Measurements from ENCODE around the gene ZFTA.
"Not testable (repeated sequence)": the region's sequence is repeated elsewhere in the genome, so short reads cannot be mapped to it uniquely, and the experiment has no call there.

Gene ZFTA

GRCh38 chr11:63768237-63769041 is at the start of gene ZFTA:
TSS of gene ZFTA (minus strand) at chr11:63768775. CDS start at chr11:63768622, 153 bp downstream.
- DNase-seq, result peak; percentile 42

GRCh38 chr11:63817758-63818498 is 49.4 kb upstream of the ZFTA start:
- DNase-seq, result no peak

- no peak for DNase-seq
Measured at GRCh38 chr11:63816732-63817131, 48.2 kb upstream of the ZFTA start.

- DNase-seq, result no peak
Measured at GRCh38 chr11:63816166-63816565, 47.6 kb upstream of the ZFTA start.

- DNase-seq, result no peak
Measured at GRCh38 chr11:63814383-63814736, 45.8 kb upstream of the ZFTA start.

GRCh38 chr11:63813563-63814382 is 45.2 kb upstream of the ZFTA start:
- DNase-seq, result peak; percentile 46

- peak; percentile 62 for DNase-seq
Measured at GRCh38 chr11:63813035-63813562, 44.5 kb upstream of the ZFTA start, which contains the start of gene SPINDOC. TSS of gene SPINDOC (plus strand) at chr11:63813456. CDS start at chr11:63813687, 231 bp downstream.

- no peak for DNase-seq
Measured at GRCh38 chr11:63811522-63811921, 42.9 kb upstream of the ZFTA start.

- not testable (repeated sequence) for DNase-seq
Measured at GRCh38 chr11:63810383-63810782, 41.8 kb upstream of the ZFTA start.

GRCh38 chr11:63805844-63806415 is 37.4 kb upstream of the ZFTA start:
- no peak for DNase-seq

- DNase-seq, result no peak
Measured at GRCh38 chr11:63804259-63804658, 35.7 kb upstream of the ZFTA start.

- no peak for DNase-seq
Measured at GRCh38 chr11:63802637-63803414, 34.3 kb upstream of the ZFTA start.

- no peak for DNase-seq
Measured at GRCh38 chr11:63800921-63801320, 32.3 kb upstream of the ZFTA start.

GRCh38 chr11:63795066-63795465 is 26.5 kb upstream of the ZFTA start:
- no peak for DNase-seq

- no peak for DNase-seq
Measured at GRCh38 chr11:63793161-63793560, 24.6 kb upstream of the ZFTA start.

GRCh38 chr11:63791495-63792167 is 23.1 kb upstream of the ZFTA start:
- no peak for DNase-seq

- no peak for DNase-seq
Measured at GRCh38 chr11:63785823-63786222, 17.2 kb upstream of the ZFTA start.

GRCh38 chr11:63783925-63784592 is 15.5 kb upstream of the ZFTA start:
- no peak for DNase-seq

- DNase-seq, result no peak
Measured at GRCh38 chr11:63782749-63783148, 14.2 kb upstream of the ZFTA start.

- DNase-seq, result no peak
Measured at GRCh38 chr11:63779039-63779438, 10.5 kb upstream of the ZFTA start.

GRCh38 chr11:63775191-63775590 is 6.6 kb upstream of the ZFTA start:
- DNase-seq, result no peak
